ENCODE measurements around the gene KCNK4. TPM values are rescaled to one million over a fixed set of nuclear protein-coding genes. Genes with fewer than 3 reads are reported as not detected.

The KCNK4 gene
- total and polyA plus RNA-seq, 2 of the 13 experiments (the other 11 are each of a cell fraction or from before 2014, with no cell fraction given): not detected

DNA sequence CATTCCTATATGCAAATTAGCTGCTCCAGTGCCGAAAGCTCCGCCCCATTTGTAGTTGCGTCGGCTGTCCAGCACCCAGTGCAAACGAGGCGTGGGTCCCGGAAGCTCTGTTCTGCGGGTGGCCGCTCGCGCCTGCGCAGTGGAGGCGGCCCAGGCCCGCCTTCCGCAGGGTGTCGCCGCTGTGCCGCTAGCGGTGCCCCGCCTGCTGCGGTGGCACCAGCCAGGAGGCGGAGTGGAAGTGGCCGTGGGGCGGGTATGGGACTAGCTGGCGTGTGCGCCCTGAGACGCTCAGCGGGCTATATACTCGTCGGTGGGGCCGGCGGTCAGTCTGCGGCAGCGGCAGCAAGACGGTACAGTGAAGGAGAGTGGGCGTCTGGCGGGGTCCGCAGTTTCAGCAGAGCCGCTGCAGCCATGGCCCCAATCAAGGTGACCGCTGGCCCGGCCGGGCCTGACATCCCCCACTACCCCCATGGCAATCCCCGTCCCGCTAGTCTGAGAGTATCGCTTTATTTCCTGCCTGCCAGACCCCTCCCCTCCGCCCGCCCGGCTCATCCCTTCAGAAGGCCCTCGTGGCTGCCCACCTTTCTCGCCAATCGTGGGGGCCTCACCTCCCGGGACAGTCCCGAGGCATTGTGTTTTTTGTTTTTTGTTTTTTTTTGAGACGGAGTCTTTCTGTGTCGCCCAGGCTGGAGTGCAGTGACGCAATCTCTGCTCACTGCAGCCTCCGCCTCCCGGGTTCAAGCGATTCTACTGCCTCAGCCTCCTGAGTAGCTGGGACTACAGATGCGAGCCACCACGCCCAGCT is 27.1 kb downstream of the KCNK4 start, which contains the start of gene PRDX5 (continued):
- TF ChIP-seq, protein P1, sequence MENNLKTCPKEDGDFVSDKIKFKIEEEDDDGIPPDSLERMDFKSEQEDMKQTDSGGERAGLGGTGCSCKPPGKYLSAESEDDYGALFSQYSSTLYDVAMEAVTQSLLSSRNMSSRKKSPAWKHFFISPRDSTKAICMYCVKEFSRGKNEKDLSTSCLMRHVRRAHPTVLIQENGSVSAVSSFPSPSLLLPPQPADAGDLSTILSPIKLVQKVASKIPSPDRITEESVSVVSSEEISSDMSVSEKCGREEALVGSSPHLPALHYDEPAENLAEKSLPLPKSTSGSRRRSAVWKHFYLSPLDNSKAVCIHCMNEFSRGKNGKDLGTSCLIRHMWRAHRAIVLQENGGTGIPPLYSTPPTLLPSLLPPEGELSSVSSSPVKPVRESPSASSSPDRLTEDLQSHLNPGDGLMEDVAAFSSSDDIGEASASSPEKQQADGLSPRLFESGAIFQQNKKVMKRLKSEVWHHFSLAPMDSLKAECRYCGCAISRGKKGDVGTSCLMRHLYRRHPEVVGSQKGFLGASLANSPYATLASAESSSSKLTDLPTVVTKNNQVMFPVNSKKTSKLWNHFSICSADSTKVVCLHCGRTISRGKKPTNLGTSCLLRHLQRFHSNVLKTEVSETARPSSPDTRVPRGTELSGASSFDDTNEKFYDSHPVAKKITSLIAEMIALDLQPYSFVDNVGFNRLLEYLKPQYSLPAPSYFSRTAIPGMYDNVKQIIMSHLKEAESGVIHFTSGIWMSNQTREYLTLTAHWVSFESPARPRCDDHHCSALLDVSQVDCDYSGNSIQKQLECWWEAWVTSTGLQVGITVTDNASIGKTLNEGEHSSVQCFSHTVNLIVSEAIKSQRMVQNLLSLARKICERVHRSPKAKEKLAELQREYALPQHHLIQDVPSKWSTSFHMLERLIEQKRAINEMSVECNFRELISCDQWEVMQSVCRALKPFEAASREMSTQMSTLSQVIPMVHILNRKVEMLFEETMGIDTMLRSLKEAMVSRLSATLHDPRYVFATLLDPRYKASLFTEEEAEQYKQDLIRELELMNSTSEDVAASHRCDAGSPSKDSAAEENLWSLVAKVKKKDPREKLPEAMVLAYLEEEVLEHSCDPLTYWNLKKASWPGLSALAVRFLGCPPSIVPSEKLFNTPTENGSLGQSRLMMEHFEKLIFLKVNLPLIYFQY (CRISPR knock-in tag; IDR thresholded peaks at IDR 0.05; ENCODE audit: borderline replicate concordance): no peak
- TF ChIP-seq RBM39 (IDR thresholded peaks at IDR 0.05; ENCODE audit: low read depth, low read length, poor library complexity, severe bottlenecking) (no peak), ZNF343 (CRISPR knock-in tag; IDR thresholded peaks at IDR 0.05) (0 out of 2 replicates have a peak, but pooled peaks have one; percentile 77), MAF1 (CRISPR knock-in tag; IDR thresholded peaks at IDR 0.05; ENCODE audit: borderline replicate concordance) (0 out of 2 replicates have a peak, but pooled peaks have one; percentile 59), CAMTA2 (CRISPR knock-in tag; IDR thresholded peaks at IDR 0.05; ENCODE audit: borderline replicate concordance) (no peak), NBN (conservative IDR thresholded peaks at IDR 0.05) (no peak), PHF20 (CRISPR knock-in tag; IDR thresholded peaks at IDR 0.05) (no peak; the same call in none of the 2 replicates), ZFP36 (IDR thresholded peaks at IDR 0.05; ENCODE audit: borderline replicate concordance, low read depth, low read length, partially characterized antibody) (no peak), HIVEP1 (CRISPR knock-in tag; IDR thresholded peaks at IDR 0.05) (no peak), HOXA7 (CRISPR knock-in tag; IDR thresholded peaks at IDR 0.05) (no peak), WIZ (CRISPR knock-in tag; IDR thresholded peaks at IDR 0.05) (no peak), FOXK2 (IDR thresholded peaks at IDR 0.05) (no peak), BORCS8-MEF2B (CRISPR knock-in tag; IDR thresholded peaks at IDR 0.05) (no peak), NFE2L1 (CRISPR knock-in tag; IDR thresholded peaks at IDR 0.05; ENCODE audit: borderline replicate concordance) (no peak), ZNF264 (CRISPR knock-in tag; IDR thresholded peaks at IDR 0.05) (no peak), ZNF7 (CRISPR knock-in tag; IDR thresholded peaks at IDR 0.05) (no peak), ZNF431 (CRISPR knock-in tag; IDR thresholded peaks at IDR 0.05; ENCODE audit: borderline replicate concordance, low read depth) (0 out of 2 replicates have a peak, but pooled peaks have one; percentile 52), HOXA9 (CRISPR knock-in tag; IDR thresholded peaks at IDR 0.05; ENCODE audit: borderline replicate concordance) (0 out of 2 replicates have a peak, but pooled peaks have one; percentile 54)
- TF ChIP-seq, protein P2, sequence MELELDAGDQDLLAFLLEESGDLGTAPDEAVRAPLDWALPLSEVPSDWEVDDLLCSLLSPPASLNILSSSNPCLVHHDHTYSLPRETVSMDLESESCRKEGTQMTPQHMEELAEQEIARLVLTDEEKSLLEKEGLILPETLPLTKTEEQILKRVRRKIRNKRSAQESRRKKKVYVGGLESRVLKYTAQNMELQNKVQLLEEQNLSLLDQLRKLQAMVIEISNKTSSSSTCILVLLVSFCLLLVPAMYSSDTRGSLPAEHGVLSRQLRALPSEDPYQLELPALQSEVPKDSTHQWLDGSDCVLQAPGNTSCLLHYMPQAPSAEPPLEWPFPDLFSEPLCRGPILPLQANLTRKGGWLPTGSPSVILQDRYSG (CRISPR knock-in tag; IDR thresholded peaks at IDR 0.05): peak; percentile 45; the same call in 1 of the 2 replicates
- TF ChIP-seq, protein P3, sequence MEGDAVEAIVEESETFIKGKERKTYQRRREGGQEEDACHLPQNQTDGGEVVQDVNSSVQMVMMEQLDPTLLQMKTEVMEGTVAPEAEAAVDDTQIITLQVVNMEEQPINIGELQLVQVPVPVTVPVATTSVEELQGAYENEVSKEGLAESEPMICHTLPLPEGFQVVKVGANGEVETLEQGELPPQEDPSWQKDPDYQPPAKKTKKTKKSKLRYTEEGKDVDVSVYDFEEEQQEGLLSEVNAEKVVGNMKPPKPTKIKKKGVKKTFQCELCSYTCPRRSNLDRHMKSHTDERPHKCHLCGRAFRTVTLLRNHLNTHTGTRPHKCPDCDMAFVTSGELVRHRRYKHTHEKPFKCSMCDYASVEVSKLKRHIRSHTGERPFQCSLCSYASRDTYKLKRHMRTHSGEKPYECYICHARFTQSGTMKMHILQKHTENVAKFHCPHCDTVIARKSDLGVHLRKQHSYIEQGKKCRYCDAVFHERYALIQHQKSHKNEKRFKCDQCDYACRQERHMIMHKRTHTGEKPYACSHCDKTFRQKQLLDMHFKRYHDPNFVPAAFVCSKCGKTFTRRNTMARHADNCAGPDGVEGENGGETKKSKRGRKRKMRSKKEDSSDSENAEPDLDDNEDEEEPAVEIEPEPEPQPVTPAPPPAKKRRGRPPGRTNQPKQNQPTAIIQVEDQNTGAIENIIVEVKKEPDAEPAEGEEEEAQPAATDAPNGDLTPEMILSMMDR (CRISPR knock-in tag; IDR thresholded peaks at IDR 0.05): peak; percentile 85
- TF ChIP-seq, protein P4, sequence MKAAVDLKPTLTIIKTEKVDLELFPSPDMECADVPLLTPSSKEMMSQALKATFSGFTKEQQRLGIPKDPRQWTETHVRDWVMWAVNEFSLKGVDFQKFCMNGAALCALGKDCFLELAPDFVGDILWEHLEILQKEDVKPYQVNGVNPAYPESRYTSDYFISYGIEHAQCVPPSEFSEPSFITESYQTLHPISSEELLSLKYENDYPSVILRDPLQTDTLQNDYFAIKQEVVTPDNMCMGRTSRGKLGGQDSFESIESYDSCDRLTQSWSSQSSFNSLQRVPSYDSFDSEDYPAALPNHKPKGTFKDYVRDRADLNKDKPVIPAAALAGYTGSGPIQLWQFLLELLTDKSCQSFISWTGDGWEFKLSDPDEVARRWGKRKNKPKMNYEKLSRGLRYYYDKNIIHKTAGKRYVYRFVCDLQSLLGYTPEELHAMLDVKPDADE (CRISPR knock-in tag; IDR thresholded peaks at IDR 0.05): no peak

Measured in HepG2 (cell line).